ENCODE measurements around the gene SPATA32. TPM values are rescaled to one million over a fixed set of nuclear protein-coding genes. Genes with fewer than 3 reads are reported as not detected.

Gene SPATA32
- total and polyA plus RNA-seq, 2 experiments from 2014 or later, result not detected

GRCh38 chr17:45293413-45294211, 31.7 kb upstream of the SPATA32 start:
- Histone ChIP-seq H3K27me3 (ENCODE audit: insufficient read depth) (no peaks in the 10 kb centered on the region), H3K9me2 (ENCODE audit: insufficient read depth) (no peaks in the 10 kb centered on the region), H3K79me2 (replicated peaks; ENCODE audit: insufficient read depth) (no peaks in the 10 kb centered on the region; the same call in 1 of the 2 replicates), H3K4me3 (no peak overlapping the region), H3K4me2 (no peak overlapping the region), H3K27ac (ENCODE audit: low read depth) (no peak overlapping the region), H2AFZ (no peak overlapping the region), H3K36me3 (ENCODE audit: insufficient read depth) (no peaks in the 10 kb centered on the region), H3K4me1 (ENCODE audit: insufficient read depth) (no peaks in the 10 kb centered on the region), H3F3A (replicated peaks; ENCODE audit: low read depth) (no peaks in the 10 kb centered on the region), H4K20me1 (replicated peaks; ENCODE audit: insufficient read depth) (no peaks in the 10 kb centered on the region; the same call in none of the 2 replicates)
- H3K9me3 Mint-ChIP-seq, result no peaks in the 10 kb centered on the region
- TF ChIP-seq NANOG (IDR thresholded peaks at IDR 0.05; ENCODE audit: borderline replicate concordance), result no peak
- no peak for TF ChIP-seq JUNB (IDR thresholded peaks at IDR 0.05; ENCODE audit: unreplicated experiment)
- no peak for TF ChIP-seq EZH2 (IDR thresholded peaks at IDR 0.05; ENCODE audit: low read depth, unreplicated experiment)
- TF ChIP-seq CTCF (conservative IDR thresholded peaks at IDR 0.05; ENCODE audit: low read depth in 2 of 2), result no peak
- no peak for TF ChIP-seq ETS1 (IDR thresholded peaks at IDR 0.05)
- no peak for TF ChIP-seq STAT1 (IDR thresholded peaks at IDR 0.05; ENCODE audit: unreplicated experiment)
- ATAC-seq (peak; percentile 68), DNase-seq (ENCODE audit: low spot score) (no peak)
- H3K27ac Mint-ChIP-seq, result peak overlapping the region; percentile 37; the same call in 1 of the 2 replicates
- H3K27me3 Mint-ChIP-seq (ENCODE audit: insufficient read depth, low read depth, poor library complexity), result peaks cover 9% of the 10 kb centered on the region
- peaks cover 8% of the 10 kb centered on the region for H3K36me3 Mint-ChIP-seq (ENCODE audit: low read depth)
- H3K4me3 Mint-ChIP-seq, result no peak overlapping the region; the same call in 2 of the 3 replicates
- peaks cover 10% of the 10 kb centered on the region; the same call in 2 of the 3 replicates for H3K4me1 Mint-ChIP-seq

DNA sequence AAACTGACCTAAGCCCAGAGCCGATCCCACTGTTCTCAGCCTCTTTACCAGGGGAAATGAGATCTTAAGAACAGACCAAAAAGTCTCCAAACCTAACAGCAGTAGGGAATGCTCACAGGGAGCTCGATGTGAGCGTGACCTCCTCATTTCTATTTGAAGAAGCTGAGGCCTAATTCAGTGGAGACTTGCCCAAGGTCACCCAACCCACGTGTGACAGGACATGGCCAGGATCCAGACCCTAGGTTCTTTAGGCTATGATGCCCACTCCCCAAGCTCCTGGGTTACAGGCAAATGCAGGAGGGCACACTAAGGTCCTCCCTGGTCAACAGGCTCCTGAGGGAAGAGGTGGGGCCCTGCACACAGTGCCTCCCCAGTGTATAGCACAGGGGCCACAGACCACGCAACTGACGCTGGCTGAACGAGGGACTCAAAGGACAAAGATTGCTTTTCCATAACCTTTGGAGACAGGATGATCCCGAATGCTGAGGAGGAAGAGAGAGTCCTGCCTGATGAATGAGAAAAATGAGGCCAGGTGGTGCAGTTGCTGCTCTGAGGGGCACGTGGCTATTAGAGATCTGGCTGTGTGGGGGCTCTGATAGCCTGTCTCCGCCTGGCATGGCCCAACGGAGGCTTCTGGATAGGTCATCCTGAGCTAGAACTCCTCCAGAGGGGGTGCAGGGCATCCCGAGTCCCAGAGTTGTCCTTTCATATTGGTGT, 31.0 kb upstream of the SPATA32 start:
- peaks cover 10% of the 10 kb centered on the region; the same call in 2 of the 3 replicates for H3K4me1 Mint-ChIP-seq
- no peaks in the 10 kb centered on the region for H3K9me3 Mint-ChIP-seq
- ATAC-seq, result no peak
- H3F3A ChIP-seq (replicated peaks; ENCODE audit: low read depth), result no peaks in the 10 kb centered on the region
- no peaks in the 10 kb centered on the region for H3K36me3 ChIP-seq (ENCODE audit: insufficient read depth)
- H3K79me2 ChIP-seq (replicated peaks; ENCODE audit: insufficient read depth), result no peaks in the 10 kb centered on the region
- H3K36me3 Mint-ChIP-seq (ENCODE audit: low read depth), result peaks cover 8% of the 10 kb centered on the region
- H2AFZ ChIP-seq, result no peak overlapping the region
- peaks cover 9% of the 10 kb centered on the region for H3K27me3 Mint-ChIP-seq (ENCODE audit: insufficient read depth, low read depth, poor library complexity)
- no peak overlapping the region for H3K4me3 Mint-ChIP-seq
- no peak for DNase-seq (ENCODE audit: low spot score)
- no peaks in the 10 kb centered on the region for H3K9me2 ChIP-seq (ENCODE audit: insufficient read depth)
- H3K27ac Mint-ChIP-seq, result no peak overlapping the region; the same call in 1 of the 2 replicates
- H3K4me3 ChIP-seq, result no peak overlapping the region
- no peak overlapping the region for H3K4me2 ChIP-seq
- H3K27me3 ChIP-seq (ENCODE audit: insufficient read depth), result no peaks in the 10 kb centered on the region
- TF ChIP-seq JUNB (IDR thresholded peaks at IDR 0.05; ENCODE audit: unreplicated experiment) (no peak), STAT1 (IDR thresholded peaks at IDR 0.05; ENCODE audit: unreplicated experiment) (no peak)
- TF ChIP-seq, protein P1, sequence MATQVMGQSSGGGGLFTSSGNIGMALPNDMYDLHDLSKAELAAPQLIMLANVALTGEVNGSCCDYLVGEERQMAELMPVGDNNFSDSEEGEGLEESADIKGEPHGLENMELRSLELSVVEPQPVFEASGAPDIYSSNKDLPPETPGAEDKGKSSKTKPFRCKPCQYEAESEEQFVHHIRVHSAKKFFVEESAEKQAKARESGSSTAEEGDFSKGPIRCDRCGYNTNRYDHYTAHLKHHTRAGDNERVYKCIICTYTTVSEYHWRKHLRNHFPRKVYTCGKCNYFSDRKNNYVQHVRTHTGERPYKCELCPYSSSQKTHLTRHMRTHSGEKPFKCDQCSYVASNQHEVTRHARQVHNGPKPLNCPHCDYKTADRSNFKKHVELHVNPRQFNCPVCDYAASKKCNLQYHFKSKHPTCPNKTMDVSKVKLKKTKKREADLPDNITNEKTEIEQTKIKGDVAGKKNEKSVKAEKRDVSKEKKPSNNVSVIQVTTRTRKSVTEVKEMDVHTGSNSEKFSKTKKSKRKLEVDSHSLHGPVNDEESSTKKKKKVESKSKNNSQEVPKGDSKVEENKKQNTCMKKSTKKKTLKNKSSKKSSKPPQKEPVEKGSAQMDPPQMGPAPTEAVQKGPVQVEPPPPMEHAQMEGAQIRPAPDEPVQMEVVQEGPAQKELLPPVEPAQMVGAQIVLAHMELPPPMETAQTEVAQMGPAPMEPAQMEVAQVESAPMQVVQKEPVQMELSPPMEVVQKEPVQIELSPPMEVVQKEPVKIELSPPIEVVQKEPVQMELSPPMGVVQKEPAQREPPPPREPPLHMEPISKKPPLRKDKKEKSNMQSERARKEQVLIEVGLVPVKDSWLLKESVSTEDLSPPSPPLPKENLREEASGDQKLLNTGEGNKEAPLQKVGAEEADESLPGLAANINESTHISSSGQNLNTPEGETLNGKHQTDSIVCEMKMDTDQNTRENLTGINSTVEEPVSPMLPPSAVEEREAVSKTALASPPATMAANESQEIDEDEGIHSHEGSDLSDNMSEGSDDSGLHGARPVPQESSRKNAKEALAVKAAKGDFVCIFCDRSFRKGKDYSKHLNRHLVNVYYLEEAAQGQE (IDR thresholded peaks at IDR 0.05; ENCODE audit: unreplicated experiment), result no peak
- no peaks in the 10 kb centered on the region for H3K4me1 ChIP-seq (ENCODE audit: insufficient read depth)
- no peak overlapping the region for H3K27ac ChIP-seq (ENCODE audit: low read depth)
- H4K20me1 ChIP-seq (replicated peaks; ENCODE audit: insufficient read depth), result no peaks in the 10 kb centered on the region; the same call in none of the 2 replicates
